ENCODE data around the gene CLEC11A.
"Not testable (repeated sequence)": the region's sequence is repeated elsewhere in the genome, so short reads cannot be mapped to it uniquely, and the experiment has no call there.

CLEC11A gene

GRCh38 chr19:50723735-50724521 lies 764 bp downstream of the CLEC11A start:
- DNase-seq, result no peak

- peak; percentile 99 for DNase-seq
These were observed 1.5 kb downstream of the CLEC11A start for GRCh38 chr19:50724522-50725217.

DNA sequence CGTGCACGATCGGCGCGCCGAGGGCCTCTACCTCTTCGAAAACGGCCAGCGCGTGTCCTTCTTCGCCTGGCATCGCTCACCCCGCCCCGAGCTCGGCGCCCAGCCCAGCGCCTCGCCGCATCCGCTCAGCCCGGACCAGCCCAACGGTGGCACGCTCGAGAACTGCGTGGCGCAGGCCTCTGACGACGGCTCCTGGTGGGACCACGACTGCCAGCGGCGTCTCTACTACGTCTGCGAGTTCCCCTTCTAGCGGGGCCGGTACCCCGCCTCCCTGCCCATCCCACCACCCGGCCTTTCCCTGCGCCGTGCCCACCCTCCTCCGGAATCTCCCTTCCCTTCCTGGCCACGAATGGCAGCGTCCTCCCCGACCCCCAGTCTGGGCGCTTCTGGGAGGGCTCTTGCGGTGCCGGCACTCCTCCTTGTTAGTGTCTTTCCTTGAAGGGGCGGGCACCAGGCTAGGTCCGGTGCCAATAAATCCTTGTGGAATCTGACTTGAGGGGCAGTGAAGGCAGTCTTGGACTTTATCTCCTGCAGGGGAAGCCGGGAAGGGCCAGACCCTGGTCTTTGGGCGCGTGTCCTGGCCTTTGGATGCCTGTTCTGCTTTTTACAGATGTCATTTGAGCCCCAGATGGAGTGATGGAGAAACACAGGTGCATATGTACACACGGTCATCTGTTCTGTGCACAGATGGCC lies 2.2 kb downstream of the CLEC11A start:
- no peak for DNase-seq

- no peak for DNase-seq
These were observed 2.7 kb downstream of the CLEC11A start for GRCh38 chr19:50725911-50726230.

- DNase-seq, result peak; percentile 79
These were observed 5.0 kb downstream of the CLEC11A start for GRCh38 chr19:50728084-50728737.

DNA sequence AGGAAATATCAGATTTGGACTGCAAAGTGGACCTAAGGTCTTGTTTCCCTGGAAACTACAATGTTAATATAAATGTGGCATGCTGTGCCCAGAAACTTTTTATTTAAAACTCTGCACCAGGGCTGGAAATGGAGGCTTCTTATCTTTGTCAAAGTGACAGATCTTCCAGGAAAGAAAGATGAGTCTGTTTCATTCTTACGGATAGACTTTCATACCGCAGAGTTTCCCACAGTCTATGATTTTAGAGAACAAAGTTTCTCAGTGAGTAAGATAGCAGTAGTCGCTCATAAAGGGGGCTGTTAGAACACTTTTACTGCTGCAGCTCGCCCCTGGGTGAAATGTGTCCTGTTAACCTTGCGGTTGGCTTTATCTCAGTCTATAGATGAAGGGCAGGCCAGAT lies 6.7 kb downstream of the CLEC11A start:
- no peak for DNase-seq

GRCh38 chr19:50735869-50736268 lies 12.7 kb downstream of the CLEC11A start:
- no peak for DNase-seq

DNA sequence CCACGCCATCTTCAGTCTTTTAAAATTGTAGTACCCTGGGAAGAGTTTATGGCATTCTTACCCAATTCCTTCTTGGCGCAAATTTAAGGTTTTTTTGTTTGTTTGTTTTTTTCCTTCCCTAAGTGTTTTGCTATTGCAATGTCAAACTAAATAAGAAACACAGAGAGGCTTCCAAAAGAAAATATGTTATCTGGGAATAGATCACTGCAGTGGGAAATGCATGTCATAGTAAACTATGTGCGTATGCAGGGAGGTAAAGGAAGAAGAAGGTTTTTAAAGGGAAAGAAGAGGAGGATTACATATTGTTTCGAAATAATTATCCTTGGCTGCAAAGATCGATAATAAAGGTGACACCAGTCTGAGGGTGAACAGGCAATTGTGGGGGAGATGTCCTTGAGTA lies 13.2 kb downstream of the CLEC11A start:
- no peak for DNase-seq

DNA sequence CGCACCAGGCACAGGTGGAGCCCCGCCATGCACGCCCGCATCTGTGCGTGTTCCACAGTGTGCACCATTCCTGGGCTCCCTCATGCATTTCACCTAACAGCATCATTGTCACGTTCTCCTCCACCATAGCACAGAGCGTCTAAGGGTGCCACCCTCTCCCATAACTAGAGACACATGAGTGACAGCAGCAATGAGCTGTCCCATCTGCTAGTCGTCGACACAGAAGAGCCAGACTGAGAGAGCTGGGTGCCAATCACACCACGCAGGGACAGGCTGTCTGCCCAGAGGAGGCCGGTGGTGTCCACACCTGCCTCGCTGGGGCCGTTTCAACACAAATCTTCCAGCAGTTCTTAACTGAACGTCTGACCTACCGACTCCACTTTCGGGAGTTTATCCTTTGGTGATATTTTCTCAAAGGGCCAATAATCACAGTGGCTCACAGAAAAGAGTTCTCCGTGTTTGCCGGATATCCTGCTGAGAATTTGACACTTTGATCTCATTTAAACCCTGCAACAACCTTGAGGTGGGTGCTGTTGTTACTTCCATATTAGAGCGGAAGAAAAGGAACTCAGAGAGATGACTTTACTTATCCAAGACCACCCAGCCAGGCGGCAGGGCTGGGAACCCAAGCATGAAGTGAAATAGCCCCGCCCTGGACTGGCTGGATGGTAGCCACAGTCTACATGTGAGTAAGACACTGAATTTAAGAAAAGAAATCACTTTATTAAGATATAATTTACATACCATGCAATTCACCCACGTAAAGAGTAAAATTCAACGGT lies 16.2 kb downstream of the CLEC11A start:
- no peak for DNase-seq

GRCh38 chr19:50739914-50740426 lies 16.8 kb downstream of the CLEC11A start:
- no peak for DNase-seq

DNA sequence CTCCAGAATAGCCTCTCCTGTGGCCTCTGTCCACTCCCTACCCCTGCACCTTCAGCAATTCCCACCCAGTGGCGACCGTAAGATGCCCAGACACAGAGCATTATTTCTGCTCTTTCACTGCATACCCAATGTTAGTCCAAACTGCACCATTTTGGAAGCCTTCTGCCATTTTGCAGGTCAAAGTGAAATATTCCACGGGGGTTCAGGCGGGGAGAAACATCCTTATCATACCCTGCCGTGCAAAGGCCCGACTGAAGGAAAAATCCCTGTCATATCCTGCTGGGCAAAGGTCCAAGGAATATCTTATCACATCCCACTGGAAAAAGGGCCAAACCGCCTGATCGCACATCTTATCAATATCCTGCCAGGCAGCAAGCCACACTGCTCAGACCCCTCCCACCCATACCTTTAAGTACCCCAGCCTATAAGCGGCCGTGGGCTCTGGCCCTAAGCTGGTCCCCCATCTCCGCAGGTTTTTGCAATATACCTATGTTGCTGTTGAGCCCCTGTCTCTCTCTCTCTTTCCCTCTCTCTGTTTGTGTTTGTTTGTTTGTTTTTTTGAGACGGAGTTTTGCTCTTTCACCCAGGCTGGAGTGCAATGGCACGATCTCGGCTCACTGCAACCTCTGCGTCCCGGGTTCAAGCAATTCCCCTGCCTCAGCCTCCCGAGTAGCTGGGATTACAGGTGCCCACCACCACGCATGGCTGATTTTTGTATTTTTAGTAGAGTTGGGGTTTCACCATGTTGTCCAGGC lies 18.2 kb downstream of the CLEC11A start:
- no peak for DNase-seq

GRCh38 chr19:50743537-50743936 lies 20.4 kb downstream of the CLEC11A start:
- DNase-seq, result no peak

- no peak for DNase-seq
These were observed 22.1 kb downstream of the CLEC11A start for GRCh38 chr19:50745221-50745620.

DNA sequence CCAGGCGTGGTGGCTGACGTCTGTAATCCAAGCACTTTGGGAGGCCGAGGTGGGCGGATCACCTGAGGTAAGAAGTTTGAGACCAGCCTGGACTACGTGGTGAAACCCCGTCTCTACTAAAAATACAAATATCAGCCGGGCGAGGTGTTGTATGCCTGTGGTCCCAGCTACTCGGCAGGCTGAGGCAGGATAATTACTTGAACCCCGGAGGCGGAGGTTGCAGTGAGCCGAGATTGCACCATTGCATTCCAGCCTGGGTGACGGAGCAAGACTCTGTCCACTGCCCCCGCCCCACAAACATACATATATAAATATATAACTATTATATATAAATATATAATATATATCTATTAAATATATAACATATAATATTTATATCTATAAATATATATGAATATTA lies 24.0 kb downstream of the CLEC11A start:
- DNase-seq, result not testable (repeated sequence)

- DNase-seq, result no peak
These were observed 26.3 kb downstream of the CLEC11A start for GRCh38 chr19:50749490-50749889.

DNA sequence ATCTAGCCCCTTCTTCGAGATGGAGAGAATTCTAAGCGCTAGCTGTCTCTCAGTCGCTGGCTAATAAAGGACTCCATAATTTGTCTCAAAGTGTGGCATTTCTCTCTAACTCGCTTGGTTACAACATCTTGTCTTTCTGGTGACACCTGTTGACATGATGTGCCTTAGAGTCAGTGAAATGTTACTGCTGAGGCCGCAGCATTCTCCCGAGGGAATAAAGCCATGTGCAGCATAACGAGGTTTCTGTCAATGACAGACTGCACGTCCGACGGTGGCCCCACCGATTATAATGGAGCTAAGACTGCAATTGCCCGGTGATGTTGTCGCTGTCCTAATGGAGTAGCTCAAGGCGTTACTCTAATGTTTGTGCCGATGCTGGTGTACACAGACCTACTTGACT lies 26.8 kb downstream of the CLEC11A start:
- DNase-seq, result no peak

GRCh38 chr19:50753879-50754278 lies 30.7 kb downstream of the CLEC11A start:
- DNase-seq, result no peak

DNA sequence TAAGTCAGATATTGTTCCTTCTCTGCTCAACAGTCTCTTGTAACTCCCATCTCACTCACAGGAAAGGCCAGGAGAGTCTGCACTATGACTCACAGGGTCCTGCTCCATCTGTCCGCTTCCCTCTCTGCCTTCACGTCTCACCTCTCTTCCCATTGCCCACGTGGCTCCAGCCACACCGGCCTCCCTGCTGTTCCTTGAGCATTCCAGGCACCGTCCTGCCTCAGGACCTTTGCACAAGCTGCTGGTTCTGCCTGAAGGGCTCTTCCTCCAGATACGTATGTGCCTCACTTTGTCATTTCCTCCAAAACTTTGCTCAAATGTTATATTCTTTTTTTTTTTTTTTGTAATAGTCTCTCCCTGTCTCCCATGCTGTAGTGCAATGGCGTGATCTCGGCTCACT lies 33.1 kb downstream of the CLEC11A start:
- DNase-seq, result not testable (repeated sequence)

DNA sequence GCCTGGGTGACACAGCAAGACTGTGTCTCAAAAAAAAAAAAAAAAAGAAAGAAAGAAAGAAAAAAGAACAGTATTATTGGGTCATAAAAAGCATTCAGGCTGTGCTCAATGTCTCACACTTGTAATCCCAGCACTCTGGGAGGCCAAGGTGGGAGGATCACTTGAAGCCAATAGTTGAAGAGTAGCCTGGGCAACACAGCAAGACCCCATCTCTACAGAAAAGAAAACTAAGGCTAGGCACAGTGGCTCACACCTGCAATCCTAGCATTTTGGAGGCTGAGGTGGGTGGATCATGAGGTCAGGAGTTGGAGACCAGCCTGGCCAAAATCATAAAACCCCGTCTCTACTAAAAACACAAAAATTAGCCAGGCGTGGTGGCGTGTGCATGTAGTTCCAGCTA lies 34.5 kb downstream of the CLEC11A start:
- not testable (repeated sequence) for DNase-seq

- DNase-seq, result not testable (repeated sequence)
These were observed 35.9 kb downstream of the CLEC11A start for GRCh38 chr19:50759076-50759475.

- DNase-seq, result peak; percentile 17
These were observed 36.7 kb downstream of the CLEC11A start for GRCh38 chr19:50759886-50760285.
